Measurements from ENCODE around the gene LRRC51. TPM values are rescaled to one million over a fixed set of nuclear protein-coding genes. Genes with fewer than 3 reads are reported as not detected.

The LRRC51 gene
- total RNA-seq, 1 donor from 2014 or later = 5.2 TPM

DNA sequence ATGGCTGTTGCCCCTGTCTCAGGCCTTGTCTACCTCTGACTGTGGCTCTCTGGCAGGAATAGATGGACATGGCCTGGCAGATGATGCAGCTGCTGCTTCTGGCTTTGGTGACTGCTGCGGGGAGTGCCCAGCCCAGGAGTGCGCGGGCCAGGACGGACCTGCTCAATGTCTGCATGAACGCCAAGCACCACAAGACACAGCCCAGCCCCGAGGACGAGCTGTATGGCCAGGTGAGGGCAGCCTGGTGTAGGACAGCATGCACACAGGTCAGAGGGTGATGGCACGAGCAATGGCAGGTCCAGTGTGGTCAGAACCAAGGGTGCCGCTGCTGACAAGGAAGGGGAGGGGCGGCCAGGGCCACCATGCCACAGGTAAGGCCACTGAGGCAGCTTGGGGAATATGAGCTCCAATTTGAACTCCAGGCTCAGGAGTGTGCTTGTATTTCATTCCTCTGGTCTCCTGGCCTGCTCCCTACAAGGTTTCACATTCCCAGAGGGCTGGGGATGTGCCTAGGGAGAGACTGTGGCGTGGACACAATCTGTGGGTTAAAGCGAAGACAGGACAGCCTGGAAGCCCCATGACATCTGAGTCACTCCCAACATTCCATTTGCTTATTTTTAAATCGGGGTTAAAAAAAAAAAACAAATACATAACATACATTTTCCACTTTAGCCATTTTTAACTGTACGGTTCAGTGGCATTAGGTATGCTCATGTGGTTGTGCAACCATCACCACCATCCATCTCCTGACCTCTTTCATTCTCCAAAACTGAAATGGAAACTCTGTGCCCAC, 55.4 kb downstream of the LRRC51 start:
- H3K27me3 Mint-ChIP-seq (ENCODE audit: low read depth) = peaks cover 21% of the 10 kb centered on the region
- TF ChIP-seq, protein P1, sequence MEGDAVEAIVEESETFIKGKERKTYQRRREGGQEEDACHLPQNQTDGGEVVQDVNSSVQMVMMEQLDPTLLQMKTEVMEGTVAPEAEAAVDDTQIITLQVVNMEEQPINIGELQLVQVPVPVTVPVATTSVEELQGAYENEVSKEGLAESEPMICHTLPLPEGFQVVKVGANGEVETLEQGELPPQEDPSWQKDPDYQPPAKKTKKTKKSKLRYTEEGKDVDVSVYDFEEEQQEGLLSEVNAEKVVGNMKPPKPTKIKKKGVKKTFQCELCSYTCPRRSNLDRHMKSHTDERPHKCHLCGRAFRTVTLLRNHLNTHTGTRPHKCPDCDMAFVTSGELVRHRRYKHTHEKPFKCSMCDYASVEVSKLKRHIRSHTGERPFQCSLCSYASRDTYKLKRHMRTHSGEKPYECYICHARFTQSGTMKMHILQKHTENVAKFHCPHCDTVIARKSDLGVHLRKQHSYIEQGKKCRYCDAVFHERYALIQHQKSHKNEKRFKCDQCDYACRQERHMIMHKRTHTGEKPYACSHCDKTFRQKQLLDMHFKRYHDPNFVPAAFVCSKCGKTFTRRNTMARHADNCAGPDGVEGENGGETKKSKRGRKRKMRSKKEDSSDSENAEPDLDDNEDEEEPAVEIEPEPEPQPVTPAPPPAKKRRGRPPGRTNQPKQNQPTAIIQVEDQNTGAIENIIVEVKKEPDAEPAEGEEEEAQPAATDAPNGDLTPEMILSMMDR (IDR thresholded peaks at IDR 0.05; ENCODE audit: unreplicated experiment) = no peak

DNA sequence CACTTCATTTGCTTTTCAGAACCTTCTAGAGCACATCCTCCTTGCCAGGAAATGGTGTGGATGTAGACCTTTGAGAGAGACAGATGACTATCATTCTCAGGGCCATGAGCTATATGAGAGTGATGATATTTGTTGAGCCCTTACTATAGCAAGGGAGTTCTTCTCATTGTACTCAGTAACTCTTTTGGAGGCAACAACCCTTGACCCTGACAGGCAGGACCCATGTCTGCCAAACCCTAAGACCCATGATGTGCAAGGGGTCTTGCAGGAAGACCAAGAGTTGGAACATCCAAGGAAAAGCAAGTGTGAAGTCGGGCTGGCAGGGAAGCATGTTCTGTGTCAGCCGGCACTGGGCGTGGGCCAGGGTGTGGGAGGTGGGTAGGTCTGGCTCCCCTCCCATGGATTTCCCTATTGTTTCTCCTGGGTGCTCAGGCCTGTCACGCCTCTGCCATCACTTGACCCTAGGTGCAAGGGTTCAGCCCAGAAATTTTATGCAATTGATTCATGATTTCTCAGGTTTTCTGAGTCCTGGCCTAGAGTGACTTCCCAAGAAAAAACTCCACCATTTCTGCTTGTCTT, 56.1 kb downstream of the LRRC51 start:
- H3K4me1 Mint-ChIP-seq = peaks cover 4% of the 10 kb centered on the region
- H3K27me3 Mint-ChIP-seq (ENCODE audit: low read depth) = peaks cover 17% of the 10 kb centered on the region
- no peak for DNase-seq (ENCODE audit: low spot score in 2 of 2, unreplicated experiment in 2 of 2)
- no peak overlapping the region for H3K27ac Mint-ChIP-seq
- no peaks in the 10 kb centered on the region for H3K36me3 Mint-ChIP-seq
- TF ChIP-seq, protein P1 (IDR thresholded peaks at IDR 0.05; ENCODE audit: unreplicated experiment) = no peak
- no peak overlapping the region for H3K4me3 Mint-ChIP-seq
- H3K9me3 Mint-ChIP-seq = no peaks in the 10 kb centered on the region

More for the DNA sequence above, 55.4 kb downstream of the LRRC51 start:
- DNase-seq (ENCODE audit: low spot score in 2 of 2, unreplicated experiment in 2 of 2) = no peak
- H3K4me3 Mint-ChIP-seq = no peak overlapping the region
- no peaks in the 10 kb centered on the region for H3K9me3 Mint-ChIP-seq
- H3K4me1 Mint-ChIP-seq = no peaks in the 10 kb centered on the region
- H3K36me3 Mint-ChIP-seq = no peaks in the 10 kb centered on the region
- no peak overlapping the region for H3K27ac Mint-ChIP-seq

DNA sequence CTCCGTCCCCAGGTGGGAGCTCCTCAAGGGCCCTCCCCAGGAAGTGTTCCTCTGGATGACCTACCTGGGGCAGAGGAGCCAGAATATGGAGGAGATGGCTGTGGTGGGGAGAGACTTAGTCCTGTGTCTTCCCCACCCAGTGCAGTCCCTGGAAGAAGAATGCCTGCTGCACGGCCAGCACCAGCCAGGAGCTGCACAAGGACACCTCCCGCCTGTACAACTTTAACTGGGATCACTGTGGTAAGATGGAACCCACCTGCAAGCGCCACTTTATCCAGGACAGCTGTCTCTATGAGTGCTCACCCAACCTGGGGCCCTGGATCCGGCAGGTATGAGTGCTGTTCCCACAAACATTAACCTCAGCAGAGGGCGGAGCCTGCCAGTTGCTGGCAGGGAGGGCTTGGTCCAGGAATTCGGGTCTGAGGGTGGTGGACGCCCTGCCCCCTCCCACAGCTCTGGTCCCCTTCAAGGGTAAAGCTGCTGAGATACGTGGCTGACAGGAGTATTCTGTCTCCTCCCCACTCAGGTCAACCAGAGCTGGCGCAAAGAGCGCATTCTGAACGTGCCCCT, 58.3 kb downstream of the LRRC51 start:
- no peaks in the 10 kb centered on the region for H3K27me3 Mint-ChIP-seq (ENCODE audit: low read depth)
- TF ChIP-seq, protein P1 (IDR thresholded peaks at IDR 0.05; ENCODE audit: unreplicated experiment) = no peak
- H3K4me3 Mint-ChIP-seq = no peak overlapping the region
- no peak for DNase-seq (ENCODE audit: low spot score in 2 of 2, unreplicated experiment in 2 of 2)
- peaks cover 10% of the 10 kb centered on the region for H3K4me1 Mint-ChIP-seq
- H3K27ac Mint-ChIP-seq = no peak overlapping the region
- H3K36me3 Mint-ChIP-seq = no peaks in the 10 kb centered on the region
- H3K9me3 Mint-ChIP-seq = no peaks in the 10 kb centered on the region

DNA sequence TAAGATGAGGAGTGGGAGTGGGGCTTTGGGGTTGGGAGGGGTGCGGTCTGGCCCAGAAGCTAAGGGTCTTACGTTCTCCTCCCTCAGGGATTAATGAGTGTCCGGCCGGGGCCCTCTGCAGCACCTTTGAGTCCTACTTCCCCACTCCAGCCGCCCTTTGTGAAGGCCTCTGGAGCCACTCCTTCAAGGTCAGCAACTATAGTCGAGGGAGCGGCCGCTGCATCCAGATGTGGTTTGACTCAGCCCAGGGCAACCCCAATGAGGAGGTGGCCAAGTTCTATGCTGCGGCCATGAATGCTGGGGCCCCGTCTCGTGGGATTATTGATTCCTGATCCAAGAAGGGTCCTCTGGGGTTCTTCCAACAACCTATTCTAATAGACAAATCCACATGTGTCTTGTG, 58.9 kb downstream of the LRRC51 start:
- Mint-ChIP-seq H3K4me1 (peaks cover 13% of the 10 kb centered on the region), H3K27me3 (ENCODE audit: low read depth) (no peaks in the 10 kb centered on the region), H3K4me3 (no peak overlapping the region), H3K36me3 (no peaks in the 10 kb centered on the region), H3K9me3 (no peaks in the 10 kb centered on the region), H3K27ac (no peak overlapping the region)
- DNase-seq (ENCODE audit: low spot score in 2 of 2, unreplicated experiment in 2 of 2) = no peak
- TF ChIP-seq, protein P1 (IDR thresholded peaks at IDR 0.05; ENCODE audit: unreplicated experiment) = no peak

DNA sequence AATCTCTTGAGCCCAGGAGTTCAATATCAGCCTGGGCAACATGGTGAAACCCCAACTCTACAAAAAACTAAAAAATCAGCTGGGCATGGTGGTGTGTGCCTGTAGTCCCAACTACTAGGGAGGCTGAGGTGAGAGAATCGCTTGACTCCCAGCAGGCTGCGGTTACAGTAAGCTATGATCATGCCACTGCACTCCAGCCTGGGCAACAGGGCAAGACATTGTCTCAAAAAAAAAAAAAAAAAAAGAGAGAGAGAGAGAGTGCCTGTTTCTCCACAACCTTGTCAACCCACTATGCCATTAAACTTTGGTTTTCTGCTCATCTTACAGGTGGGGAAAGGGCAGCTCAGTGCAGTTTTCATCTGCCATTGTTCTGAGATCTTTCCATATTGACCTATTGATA, 60.0 kb downstream of the LRRC51 start:
- no peak overlapping the region for H3K27ac Mint-ChIP-seq
- no peak overlapping the region for H3K4me3 Mint-ChIP-seq
- H3K4me1 Mint-ChIP-seq = peaks cover 13% of the 10 kb centered on the region
- no peaks in the 10 kb centered on the region for H3K9me3 Mint-ChIP-seq
- no peaks in the 10 kb centered on the region for H3K36me3 Mint-ChIP-seq
- TF ChIP-seq, protein P1 (IDR thresholded peaks at IDR 0.05; ENCODE audit: unreplicated experiment) = no peak
- no peak for DNase-seq (ENCODE audit: low spot score in 2 of 2, unreplicated experiment in 2 of 2)
- H3K27me3 Mint-ChIP-seq (ENCODE audit: low read depth) = no peaks in the 10 kb centered on the region

All from mesothelial cell of epicardium (in vitro differentiated cells).